HG03175 (cell line): Measurements from ENCODE around the gene TCF4.

Experiments
- ATAC-seq: cut with Tn5 transposase; IDR thresholded peaks from one replicate; pipeline ENCODE4 v1.9.1; 2021; ENCODE audit warnings: mild to moderate bottlenecking, moderate library complexity; ENCODE audit not compliant: unreplicated experiment

Gene TCF4

GRCh38 chr18:55336438-55337100 lies 251.4 kb downstream of the TCF4 start:
- no peak for ATAC-seq

- ATAC-seq, result no peak
These were observed 253.1 kb downstream of the TCF4 start for GRCh38 chr18:55334875-55335274.

GRCh38 chr18:55331301-55331700 lies 256.7 kb downstream of the TCF4 start:
- no peak for ATAC-seq

- no peak for ATAC-seq
These were observed 259.7 kb downstream of the TCF4 start for GRCh38 chr18:55328301-55328700.

GRCh38 chr18:55327454-55327853 lies 260.5 kb downstream of the TCF4 start:
- ATAC-seq, result no peak

- no peak for ATAC-seq
These were observed 261.9 kb downstream of the TCF4 start for GRCh38 chr18:55326134-55326533.

- no peak for ATAC-seq
These were observed 263.8 kb downstream of the TCF4 start for GRCh38 chr18:55324166-55324565.

GRCh38 chr18:55323051-55323994 lies 264.7 kb downstream of the TCF4 start:
- ATAC-seq, result no peak

GRCh38 chr18:55322178-55322735 lies 265.7 kb downstream of the TCF4 start:
- ATAC-seq, result peak; percentile 69

- ATAC-seq, result peak; percentile 70
These were observed 266.5 kb downstream of the TCF4 start for GRCh38 chr18:55321265-55322177.

- ATAC-seq, result no peak
These were observed 267.3 kb downstream of the TCF4 start for GRCh38 chr18:55320424-55321264.

- ATAC-seq, result no peak
These were observed 268.4 kb downstream of the TCF4 start for GRCh38 chr18:55319459-55320193.

GRCh38 chr18:55318951-55319441 lies 269.0 kb downstream of the TCF4 start:
- ATAC-seq, result no peak

- no peak for ATAC-seq
These were observed 270.1 kb downstream of the TCF4 start for GRCh38 chr18:55317864-55318263.

- no peak for ATAC-seq
These were observed 270.7 kb downstream of the TCF4 start for GRCh38 chr18:55317324-55317723.

GRCh38 chr18:55316486-55317184 lies 271.4 kb downstream of the TCF4 start:
- ATAC-seq, result no peak

GRCh38 chr18:55314615-55315237 lies 273.3 kb downstream of the TCF4 start:
- no peak for ATAC-seq

- no peak for ATAC-seq
These were observed 274.0 kb downstream of the TCF4 start for GRCh38 chr18:55314031-55314430.
